HG03139 (cell line): ENCODE measurements around the gene SLC12A4.
"Not testable (repeated sequence)": the region's sequence is repeated elsewhere in the genome, so short reads cannot be mapped to it uniquely, and the experiment has no call there.

Experiments used
- ATAC-seq: cut with Tn5 transposase; IDR thresholded peaks from one replicate; pipeline ENCODE4 v1.9.1; 2021; ENCODE audit not compliant: unreplicated experiment

SLC12A4 gene

GRCh38 chr16:67942510-67943255 lies 25.8 kb downstream of the SLC12A4 start:
- no peak for ATAC-seq

- no peak for ATAC-seq
These were observed 26.3 kb downstream of the SLC12A4 start for GRCh38 chr16:67942200-67942509.

- no peak for ATAC-seq
These were observed 26.8 kb downstream of the SLC12A4 start for GRCh38 chr16:67941469-67942199.

- ATAC-seq = no peak
These were observed 27.9 kb downstream of the SLC12A4 start for GRCh38 chr16:67940446-67941089.

- ATAC-seq = no peak
These were observed 28.7 kb downstream of the SLC12A4 start for GRCh38 chr16:67939507-67940445.

GRCh38 chr16:67937713-67938112 lies 30.7 kb downstream of the SLC12A4 start:
- not testable (repeated sequence) for ATAC-seq

GRCh38 chr16:67936880-67937605 lies 31.4 kb downstream of the SLC12A4 start:
- no peak for ATAC-seq

GRCh38 chr16:67936124-67936879 lies 32.1 kb downstream of the SLC12A4 start, which contains the start of gene PSMB10:
Gene PSMB10, minus strand, starts transcription at chr16:67936850. Its CDS starts 101 bp downstream, at chr16:67936749.
- ATAC-seq = peak; percentile 45

GRCh38 chr16:67935402-67936123 lies 32.9 kb downstream of the SLC12A4 start:
- peak; percentile 83 for ATAC-seq

- ATAC-seq = no peak
These were observed 33.4 kb downstream of the SLC12A4 start for GRCh38 chr16:67935101-67935401.

GRCh38 chr16:67934306-67935100 lies 33.9 kb downstream of the SLC12A4 start:
- ATAC-seq = no peak

GRCh38 chr16:67933805-67934204 lies 34.6 kb downstream of the SLC12A4 start:
- ATAC-seq = no peak

- no peak for ATAC-seq
These were observed 36.0 kb downstream of the SLC12A4 start for GRCh38 chr16:67932462-67932840.

- ATAC-seq = no peak
These were observed 36.5 kb downstream of the SLC12A4 start, which contains the start of gene CTRL for GRCh38 chr16:67931712-67932461. Gene CTRL, minus strand, starts transcription at chr16:67931862. Its CDS starts 10 bp downstream, at chr16:67931852.

GRCh38 chr16:67930678-67931211 lies 37.7 kb downstream of the SLC12A4 start:
- no peak for ATAC-seq

- ATAC-seq = no peak
These were observed 38.2 kb downstream of the SLC12A4 start for GRCh38 chr16:67930191-67930590.
